Endothelial cell of umbilical vein (primary cell): ENCODE results near the gene EEF1A1.

Experiments
- CTCF ChIP-seq, 2 donors: IDR thresholded peaks; 1 replicate in 1 of 2; 2 replicates in 1 of 2; pipeline ENCODE4 v1.5.1; 2011; ENCODE audit warnings: low read length in 2 of 2, mild to moderate bottlenecking in 2 of 2, moderate library complexity in 2 of 2, control low read depth in 1 of 2, inconsistent platforms in 1 of 2, low read depth in 1 of 2; ENCODE audit not compliant: insufficient read depth in 1 of 2; ENCODE audit errors: extremely low read depth in 1 of 2
- EZH2 ChIP-seq: IDR thresholded peaks from 2 replicates; pipeline ENCODE4 v1.6.1; 2012; ENCODE audit warnings: borderline replicate concordance, low read depth, mild to moderate bottlenecking, moderate library complexity, low read length, inconsistent platforms; ENCODE audit not compliant: severe bottlenecking
- POLR2A ChIP-seq: IDR thresholded peaks from 2 replicates; pipeline ENCODE4 v1.6.1; 2012; ENCODE audit warnings: low read depth, mild to moderate bottlenecking, control low read depth, low read length

GRCh38 chr6:73504160-73504559 is 16.7 kb downstream of the EEF1A1 start:
- TF ChIP-seq CTCF (IDR thresholded peaks at IDR 0.05; ENCODE audit: extremely low read depth in 1 of 2, insufficient read depth in 1 of 2, low read depth in 1 of 2, low read length in 2 of 2) (no peak), POLR2A (no peak), EZH2 (no peak)
